ENCODE data around the gene GPR156. TPM values are rescaled to one million over a fixed set of nuclear protein-coding genes. Genes with fewer than 3 reads are reported as not detected.

The GPR156 gene
- total and polyA plus RNA-seq, 2 of the 4 experiments (the other 2 are of a cell fraction), result 0.09 to 0.18 TPM

- peak overlapping the region; percentile 77 for H2BK20ac ChIP-seq (ENCODE audit: low read depth, low read length)
- in situ Hi-C loops (cut with MboI; ENCODE audit: low sequenced_read_pairs), result loop anchor here (5.0 kb wide), 1 partner anchor 74 kb away; no protein-coding TSS in a partner anchor
- ATAC-seq (ENCODE audit: low read depth), result no peak
These were observed 113.7 kb downstream of the GPR156 start for GRCh38 chr3:120171134-120171873.

More at GRCh38 chr3:120171134-120171873, 113.7 kb downstream of the GPR156 start:
- no TSS peak for BruUV-seq (replicated peaks)
- Histone ChIP-seq H3K9me1 (ENCODE audit: insufficient read depth, low read length) (peaks cover 13% of the 10 kb centered on the region), H3K27ac (ENCODE audit: insufficient read depth, low read length) (no peak overlapping the region), H3K56ac (ENCODE audit: extremely low read depth, insufficient read depth, low read length) (no peak overlapping the region), H2BK15ac (ENCODE audit: low read depth, low read length) (peak overlapping the region; percentile 81), H2AK9ac (replicated peaks; ENCODE audit: low read depth, low read length, poor library complexity) (peak overlapping the region; percentile 2), H4K5ac (ENCODE audit: low read depth, low read length) (no peak overlapping the region), H2AK5ac (ENCODE audit: low read depth, low read length) (peak overlapping the region; percentile 66), H3K4me1 (ENCODE audit: control insufficient read depth, insufficient read depth, low read length) (peaks cover 26% of the 10 kb centered on the region), H3K27me3 (ENCODE audit: control insufficient read depth, insufficient read depth, low read length) (no peaks in the 10 kb centered on the region), H4K8ac (ENCODE audit: low read depth in 2 of 2, low read length in 2 of 2) (no peak overlapping the region; a peak in 1 of 4 replicates), H2BK120ac (ENCODE audit: low read depth, low read length) (peak overlapping the region; percentile 64), H4K20me1 (ENCODE audit: insufficient read depth, low read length) (no peaks in the 10 kb centered on the region), H3K4me2 (ENCODE audit: low read depth, low read length) (no peak overlapping the region), H4K91ac (ENCODE audit: insufficient read depth, low read depth, low read length) (no peak overlapping the region), H3K18ac (ENCODE audit: low read depth, low read length) (peak overlapping the region; percentile 12), H3K4ac (ENCODE audit: low read depth, low read length) (peak overlapping the region; percentile 42), H3K9ac (ENCODE audit: low read depth, low read length) (no peak overlapping the region), H3K23ac (ENCODE audit: low read depth, low read length) (peak overlapping the region; percentile 73; the same call in 1 of the 2 replicates), H3K9me3 (ENCODE audit: control insufficient read depth, insufficient read depth, low read length) (no peaks in the 10 kb centered on the region), H3K36me3 (ENCODE audit: control insufficient read depth, insufficient read depth, low read length) (no peaks in the 10 kb centered on the region), H3K4me3 (ENCODE audit: insufficient read depth, low read depth, low read length) (no peak overlapping the region), H3K14ac (replicated peaks; ENCODE audit: low read depth, low read length) (peak overlapping the region; percentile 23; the same call in 1 of the 2 replicates), H2AFZ (replicated peaks; ENCODE audit: low read length, poor library complexity) (no peak overlapping the region), H2BK5ac (ENCODE audit: low read depth, low read length, poor library complexity, severe bottlenecking) (no peak overlapping the region), H3K79me1 (ENCODE audit: low read depth in 1 of 2, low read length in 2 of 2) (no peaks in the 10 kb centered on the region)
- WGBS, 2 experiments (ENCODE audit: extremely low coverage in 2 of 2, insufficient read length in 1 of 2), result 84% methylated on average over 7 of the region's 8 CpGs; no CpG with 5 or more reads in 1 of the 2 experiments
- CTCF ChIA-PET, result no interaction called here
- peak; percentile 47 for DNase-seq
- dilution Hi-C loops (cut with HindIII; ENCODE audit: low sequenced_read_pairs, unreplicated experiment), result no loop called here
- intact Hi-C loops (cut with micrococcal nuclease), result no loop called here
- TF ChIP-seq NFE2L2 (IDR thresholded peaks at IDR 0.05; ENCODE audit: low read depth, low read length) (no peak), RAD21 (IDR thresholded peaks at IDR 0.05; ENCODE audit: low read length) (no peak)
- TF ChIP-seq, protein P1, sequence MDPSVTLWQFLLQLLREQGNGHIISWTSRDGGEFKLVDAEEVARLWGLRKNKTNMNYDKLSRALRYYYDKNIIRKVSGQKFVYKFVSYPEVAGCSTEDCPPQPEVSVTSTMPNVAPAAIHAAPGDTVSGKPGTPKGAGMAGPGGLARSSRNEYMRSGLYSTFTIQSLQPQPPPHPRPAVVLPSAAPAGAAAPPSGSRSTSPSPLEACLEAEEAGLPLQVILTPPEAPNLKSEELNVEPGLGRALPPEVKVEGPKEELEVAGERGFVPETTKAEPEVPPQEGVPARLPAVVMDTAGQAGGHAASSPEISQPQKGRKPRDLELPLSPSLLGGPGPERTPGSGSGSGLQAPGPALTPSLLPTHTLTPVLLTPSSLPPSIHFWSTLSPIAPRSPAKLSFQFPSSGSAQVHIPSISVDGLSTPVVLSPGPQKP (IDR thresholded peaks at IDR 0.05; ENCODE audit: borderline replicate concordance, low read depth, low read length), result no peak
- POLR2A ChIA-PET (ENCODE audit: unreplicated experiment), result no interaction called here
